Measurements from ENCODE around the gene CACNA1H. TPM values are rescaled to one million over a fixed set of nuclear protein-coding genes. Genes with fewer than 3 reads are reported as not detected.
A peak's percentile ranks its signal among the peaks of the same experiment; 100 is the strongest.

The CACNA1H gene
- total RNA-seq (not detected in 2 replicates), polyA plus RNA-seq (0.03 and 0.05 TPM in 2 replicates), polyA minus RNA-seq (not detected in 2 replicates), Bru-seq, nascent RNA (not detected), BruChase-seq, experiment 1, labeled RNA remaining after a 6-hour chase (not detected), BruChase-seq, experiment 2, labeled RNA remaining after a 2-hour chase (not detected)
- polyA plus RNA-seq (2011; cell fraction: cytosol; rRNA removed), result 0.01 and 0.03 TPM in 2 replicates
- 0.08 and 0.31 TPM in 2 replicates for polyA plus RNA-seq (2011; cell fraction: nucleus; rRNA removed)
- 0.01 and 0.53 TPM in 2 replicates for polyA plus RNA-seq (2012)
- polyA minus RNA-seq (2011; cell fraction: cytosol; rRNA and poly(A)+ RNA removed), result not detected
- polyA minus RNA-seq (2011; cell fraction: nucleus; rRNA and poly(A)+ RNA removed), result 0.05 TPM in 1 of 2 replicates, not detected in the other
- long read RNA-seq, result 0 reads

DNA sequence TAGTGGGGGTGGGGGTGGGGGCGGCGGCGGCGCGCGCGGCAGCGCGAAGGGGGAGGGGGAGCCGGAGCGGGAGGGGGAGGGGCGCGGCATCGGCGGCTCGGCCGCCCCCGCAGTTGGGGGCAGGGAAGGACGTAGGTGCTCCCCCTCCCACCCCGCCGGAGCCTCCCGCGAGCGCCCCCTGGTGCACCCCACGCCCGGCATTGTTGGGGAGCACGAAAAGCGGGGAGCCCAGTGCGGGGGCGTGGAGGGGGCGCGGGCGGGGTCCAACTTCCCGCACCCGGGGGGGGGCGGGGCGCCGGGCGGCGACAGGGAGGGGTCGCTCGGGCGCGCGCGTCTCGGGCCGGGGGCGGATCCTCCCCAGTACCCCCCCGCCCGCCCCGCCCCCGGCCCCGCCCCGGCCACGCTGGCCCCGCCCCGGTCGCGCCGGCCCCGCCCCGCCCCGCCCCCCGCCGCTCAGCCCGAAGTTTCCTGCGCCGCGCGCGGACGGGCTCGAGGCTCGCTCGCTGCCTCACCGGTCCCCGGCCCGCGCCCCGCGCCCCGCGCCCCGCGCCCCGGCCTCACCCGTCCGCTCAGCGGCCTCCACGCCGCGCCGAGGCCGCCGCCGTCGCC lies at the start of gene CACNA1H:
Gene CACNA1H, plus strand, starts transcription at position 456 of the 609 bp plus-strand sequence. CDS start 632 bp downstream, outside the sequence.
- ChIA-PET POLR2A (no interaction called here), CTCF (no interaction called here)
- dilution Hi-C loops (cut with MboI; ENCODE audit: extremely low pct_ligation_motif_present, low sequenced_read_pairs), result no loop called here
- Histone ChIP-seq H3K79me2 (ENCODE audit: control insufficient read depth, insufficient read depth, low read length) (no peaks in the 10 kb centered on the region), H3K4me1 (ENCODE audit: control insufficient read depth, extremely low read depth, insufficient read depth, low read length) (no peaks in the 10 kb centered on the region), H3K4me2 (ENCODE audit: insufficient read depth, low read length) (no peak within 1 kb of the TSS), H3K9me3 (replicated peaks; ENCODE audit: control insufficient read depth, insufficient read depth, low read length) (no peaks in the 10 kb centered on the region), H4K20me1 (replicated peaks; ENCODE audit: control insufficient read depth, extremely low read depth, insufficient read depth, low read length) (no peaks in the 10 kb centered on the region), H3K4me3 (replicated peaks in 1 of 3; ENCODE audit: insufficient read depth in 1 of 3, low read depth in 1 of 3, low read length in 3 of 3) (peak within 1 kb of the TSS in 1 of 3 experiments; percentile 20), H3K27me3 (ENCODE audit: control insufficient read depth in 2 of 2, insufficient read depth in 2 of 2, low read length in 2 of 2) (peaks cover 16 to 22% of the 10 kb centered on the region in 2 experiments), H2AFZ (ENCODE audit: low read depth, low read length) (no peak within 1 kb of the TSS), H3K36me3 (ENCODE audit: control insufficient read depth in 2 of 2, extremely low read depth in 1 of 2, insufficient read depth in 2 of 2, low read length in 2 of 2) (no peaks in the 10 kb centered on the region), H3K9ac (replicated peaks; ENCODE audit: extremely low read depth, insufficient read depth, low read length) (no peak within 1 kb of the TSS), H3K9me1 (replicated peaks; ENCODE audit: control insufficient read depth, extremely low read depth, insufficient read depth, low read length) (no peaks in the 10 kb centered on the region), H3K27ac (ENCODE audit: insufficient read depth, low read depth, low read length) (no peak within 1 kb of the TSS)
- intact Hi-C loops (cut with micrococcal nuclease), result no loop called here
- TF ChIP-seq EZH2 (IDR thresholded peaks at IDR 0.05; ENCODE audit: borderline replicate concordance, low read depth, low read length, severe bottlenecking), result no peak
- TF ChIP-seq POLR2AphosphoS5 (IDR thresholded peaks at IDR 0.05; ENCODE audit: insufficient read depth, low read depth, low read length), result no peak
- TF ChIP-seq, protein P1, sequence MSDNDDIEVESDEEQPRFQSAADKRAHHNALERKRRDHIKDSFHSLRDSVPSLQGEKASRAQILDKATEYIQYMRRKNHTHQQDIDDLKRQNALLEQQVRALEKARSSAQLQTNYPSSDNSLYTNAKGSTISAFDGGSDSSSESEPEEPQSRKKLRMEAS (IDR thresholded peaks at IDR 0.05; ENCODE audit: insufficient read depth, insufficient read length), result no peak
- no peak for TF ChIP-seq JUN (IDR thresholded peaks at IDR 0.05; ENCODE audit: borderline replicate concordance, insufficient read depth, insufficient read length, low read depth)
- no peak for TF ChIP-seq MYC (IDR thresholded peaks at IDR 0.05; ENCODE audit: low read depth, low read length)
- TF ChIP-seq, protein P2, sequence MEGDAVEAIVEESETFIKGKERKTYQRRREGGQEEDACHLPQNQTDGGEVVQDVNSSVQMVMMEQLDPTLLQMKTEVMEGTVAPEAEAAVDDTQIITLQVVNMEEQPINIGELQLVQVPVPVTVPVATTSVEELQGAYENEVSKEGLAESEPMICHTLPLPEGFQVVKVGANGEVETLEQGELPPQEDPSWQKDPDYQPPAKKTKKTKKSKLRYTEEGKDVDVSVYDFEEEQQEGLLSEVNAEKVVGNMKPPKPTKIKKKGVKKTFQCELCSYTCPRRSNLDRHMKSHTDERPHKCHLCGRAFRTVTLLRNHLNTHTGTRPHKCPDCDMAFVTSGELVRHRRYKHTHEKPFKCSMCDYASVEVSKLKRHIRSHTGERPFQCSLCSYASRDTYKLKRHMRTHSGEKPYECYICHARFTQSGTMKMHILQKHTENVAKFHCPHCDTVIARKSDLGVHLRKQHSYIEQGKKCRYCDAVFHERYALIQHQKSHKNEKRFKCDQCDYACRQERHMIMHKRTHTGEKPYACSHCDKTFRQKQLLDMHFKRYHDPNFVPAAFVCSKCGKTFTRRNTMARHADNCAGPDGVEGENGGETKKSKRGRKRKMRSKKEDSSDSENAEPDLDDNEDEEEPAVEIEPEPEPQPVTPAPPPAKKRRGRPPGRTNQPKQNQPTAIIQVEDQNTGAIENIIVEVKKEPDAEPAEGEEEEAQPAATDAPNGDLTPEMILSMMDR (IDR thresholded peaks at IDR 0.05; ENCODE audit: extremely low read depth in 1 of 2, insufficient read depth in 1 of 2, low read depth in 1 of 2, low read length in 2 of 2), result peak in 1 of 2 donors; percentile 5
- TF ChIP-seq FOS (IDR thresholded peaks at IDR 0.05; ENCODE audit: borderline replicate concordance, insufficient read depth, low read length), result no peak
- no peak for TF ChIP-seq POLR2A (IDR thresholded peaks at IDR 0.05; ENCODE audit: low read depth, low read length)
- no peak for TF ChIP-seq GATA2 (IDR thresholded peaks at IDR 0.05; ENCODE audit: insufficient read depth, insufficient read length, low read depth, low read length)
- BruUV-seq (replicated peaks), result no TSS peak
- DNase-seq (ENCODE audit: low read depth, low spot score), result no peak
- no peak for FAIRE-seq

Measured in endothelial cell of umbilical vein (primary cell).